HG03025 (cell line): Measurements from ENCODE around the gene KRT35.

Experiments used
- ATAC-seq: cut with Tn5 transposase; IDR thresholded peaks from one replicate; pipeline ENCODE4 v1.9.1; 2021; ENCODE audit warnings: mild to moderate bottlenecking, moderate library complexity; ENCODE audit not compliant: unreplicated experiment, low FRiP score

Gene KRT35

DNA sequence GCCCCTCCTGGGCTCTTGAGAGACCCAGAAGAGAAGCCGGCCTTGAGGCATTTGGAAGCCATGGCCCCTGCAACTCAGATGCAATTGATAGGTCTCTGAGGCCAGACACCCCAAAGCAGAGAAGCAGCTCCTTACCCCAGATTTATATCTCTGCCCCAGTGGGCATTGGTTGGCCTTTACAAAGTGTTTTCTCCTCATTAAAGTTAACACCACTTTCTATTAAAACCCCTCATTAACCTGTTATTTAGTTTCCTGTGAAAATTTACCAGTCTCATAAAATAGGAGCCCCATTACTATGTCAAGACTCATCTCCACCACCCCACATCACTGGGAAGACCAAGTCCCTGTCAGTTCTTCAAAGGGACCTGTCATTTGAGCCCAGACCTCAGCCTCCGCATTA is at the start of gene KRT35:
Gene KRT35 (minus strand): TSS at position 116 of the 400 bp plus-strand sequence. CDS start 54 bp downstream, at position 62.
- no peak for ATAC-seq

DNA sequence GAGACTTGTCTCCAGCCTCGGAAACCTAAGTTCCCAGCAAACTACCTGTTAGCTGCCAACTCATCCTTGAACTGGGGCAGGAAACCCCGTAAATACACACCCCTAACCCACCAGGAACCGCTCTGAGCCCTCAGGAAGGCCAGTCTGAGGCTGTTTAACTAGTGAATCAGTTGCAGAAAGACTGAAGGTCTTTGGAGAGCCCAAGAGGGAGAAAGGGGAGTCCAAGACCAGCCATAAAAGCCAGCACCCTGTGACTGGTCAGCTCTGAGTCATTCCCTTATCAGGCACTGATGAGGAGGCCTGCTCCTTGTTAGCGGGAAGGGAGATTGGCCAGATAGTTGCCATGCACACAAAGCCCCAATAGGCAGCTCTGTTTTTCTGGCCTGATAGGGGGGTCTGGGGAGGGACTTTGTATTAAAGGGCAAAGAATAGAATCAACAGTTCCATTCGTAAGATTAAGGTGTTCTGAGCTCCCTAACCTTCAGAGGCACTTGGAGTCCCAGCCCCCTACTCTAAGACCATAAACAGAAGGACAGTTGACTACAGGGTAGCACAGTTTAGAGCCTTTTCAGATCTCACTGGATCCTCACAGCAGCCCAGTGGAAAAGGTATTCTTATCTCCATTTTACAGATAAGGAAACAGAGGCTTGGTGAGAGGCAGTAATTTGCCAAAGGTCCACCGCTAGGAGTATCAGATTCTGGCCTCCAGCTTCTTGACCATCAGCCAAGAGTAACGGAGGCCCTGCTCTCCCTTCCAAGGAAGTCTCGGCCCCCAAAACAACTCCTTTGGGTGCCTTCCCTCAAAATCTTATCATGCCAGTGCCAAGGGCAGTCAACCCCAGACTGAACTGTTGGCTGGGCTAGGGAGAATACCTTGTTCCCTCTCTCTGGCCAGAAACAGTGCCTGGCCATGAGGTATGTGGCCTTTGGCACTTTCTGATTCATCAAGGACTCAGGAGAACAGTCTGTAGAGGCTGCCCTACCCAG is 49.4 kb upstream of the KRT35 start:
- ATAC-seq: no peak

DNA sequence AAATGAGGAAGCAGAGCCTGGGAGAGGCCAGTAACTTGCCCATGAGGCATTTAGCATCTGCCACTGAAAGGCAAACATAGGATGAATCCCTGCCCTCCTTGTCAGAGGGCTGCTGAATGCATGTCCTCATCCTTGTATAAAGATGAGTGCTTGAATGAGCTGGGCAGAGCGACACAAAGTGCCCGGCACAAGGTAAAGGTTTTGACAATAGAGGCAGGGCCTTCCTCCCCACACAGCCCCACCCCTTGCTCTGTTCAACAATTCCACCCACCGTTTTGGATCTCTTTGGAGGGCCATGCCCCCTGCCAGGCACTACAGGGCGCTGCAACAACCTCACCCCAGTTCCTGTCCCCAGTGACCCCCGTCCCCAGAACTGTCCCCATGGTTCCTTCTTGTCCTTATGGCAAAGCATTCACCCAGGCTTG is 48.6 kb upstream of the KRT35 start:
- ATAC-seq: no peak

DNA sequence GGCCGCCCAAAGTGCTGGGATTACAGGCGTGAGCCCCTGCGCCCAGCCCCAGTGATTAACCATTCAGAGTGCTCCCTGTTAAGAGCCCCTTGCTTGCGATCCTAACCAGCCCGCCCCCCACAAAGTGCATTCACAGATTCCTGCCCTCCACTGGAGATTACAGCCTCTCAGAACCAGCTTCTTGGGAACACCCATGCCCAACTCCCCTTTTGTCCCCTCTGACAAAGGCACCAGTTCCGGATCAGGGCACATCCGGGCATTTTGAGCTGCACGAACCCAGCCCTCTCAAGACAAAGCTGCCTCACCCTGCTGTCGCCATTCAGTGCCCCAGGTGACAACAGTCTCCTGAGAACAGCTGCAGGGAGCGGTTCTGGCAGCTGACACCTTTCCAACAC is 48.0 kb upstream of the KRT35 start:
- no peak for ATAC-seq

DNA sequence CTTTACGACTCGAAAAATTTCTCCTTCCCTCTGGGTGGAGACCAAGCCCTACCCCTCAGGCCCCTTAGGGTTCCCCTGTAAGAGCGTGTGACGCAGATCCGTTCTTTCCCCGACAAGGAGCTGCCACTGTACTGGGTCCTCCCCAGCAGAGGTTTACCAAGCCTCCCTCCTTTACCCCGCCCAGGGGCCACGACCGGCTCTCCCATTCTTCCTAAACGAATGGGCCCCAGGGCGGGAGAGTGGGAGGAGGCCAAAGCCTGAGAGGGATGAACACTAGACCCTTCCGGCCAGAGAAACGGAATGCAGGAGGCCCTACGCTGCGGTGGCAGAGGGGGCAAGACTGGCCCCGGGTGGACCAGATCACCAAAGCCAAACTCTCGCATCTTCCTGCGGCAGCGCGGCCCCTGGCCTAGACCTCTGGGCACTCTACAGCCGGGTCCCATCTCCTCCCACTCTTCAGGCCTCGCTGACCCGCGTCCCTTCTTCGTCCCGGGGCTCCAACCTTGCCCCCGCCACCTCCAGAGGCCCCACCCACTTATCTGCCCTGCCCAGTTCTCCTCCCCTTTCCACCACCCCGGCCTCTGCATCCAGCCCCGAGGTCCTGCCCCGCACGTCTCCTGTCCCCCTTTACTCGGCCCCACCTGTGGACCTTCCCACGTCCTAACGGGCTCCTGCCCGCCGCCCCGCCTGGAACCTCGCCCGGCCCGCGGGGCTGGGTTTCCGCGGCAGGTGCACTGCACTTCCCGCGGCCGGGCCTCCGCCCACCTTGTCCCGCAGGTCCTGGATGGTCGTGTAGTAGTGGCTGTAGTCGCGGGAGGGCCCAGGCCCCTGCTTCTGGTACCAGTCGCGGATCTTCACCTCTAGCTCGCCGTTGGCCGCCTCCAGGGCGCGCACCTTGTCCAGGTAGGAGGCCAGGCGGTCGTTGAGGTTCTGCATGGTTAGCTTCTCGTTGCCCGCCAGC is 46.4 kb upstream of the KRT35 start:
- no peak for ATAC-seq

DNA sequence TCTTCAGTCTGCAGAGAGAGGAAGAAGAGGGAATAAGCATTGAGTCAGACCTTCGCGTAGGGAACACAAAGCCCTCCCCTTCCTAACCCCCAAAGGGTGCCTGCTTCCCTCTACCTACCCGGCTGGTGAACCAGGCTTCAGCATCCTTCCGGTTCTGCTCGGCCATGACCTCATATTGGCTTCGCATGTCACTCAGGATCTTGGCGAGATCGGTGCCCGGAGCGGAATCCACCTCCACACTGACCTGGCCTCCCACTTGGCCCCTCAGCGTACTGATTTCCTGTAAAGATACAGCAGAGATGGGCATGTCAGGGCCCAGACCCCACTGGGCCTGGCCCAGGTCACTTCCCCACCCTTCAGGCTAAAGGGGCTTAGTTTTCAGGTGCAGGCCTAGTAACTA is 43.3 kb upstream of the KRT35 start:
- no peak for ATAC-seq

DNA sequence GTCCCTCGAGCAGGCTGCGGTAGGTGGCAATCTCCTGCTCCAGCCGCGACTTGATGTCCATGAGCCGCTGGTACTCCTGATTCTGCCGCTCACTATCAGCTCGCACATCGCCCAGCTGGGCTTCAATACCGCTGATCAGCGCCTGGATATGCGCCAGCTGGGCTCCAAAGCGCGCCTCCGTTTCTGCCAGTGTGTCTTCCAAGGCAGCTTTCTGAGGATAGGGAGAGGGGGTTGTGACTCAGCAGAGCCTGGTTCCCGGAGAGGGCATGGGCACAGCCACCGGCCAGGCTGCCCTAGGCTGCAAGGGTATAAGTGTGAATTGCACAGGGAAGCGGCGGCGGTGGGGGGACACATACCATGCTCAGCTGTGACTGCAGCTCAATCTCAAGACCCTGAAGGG is 42.8 kb upstream of the KRT35 start:
- no peak for ATAC-seq

DNA sequence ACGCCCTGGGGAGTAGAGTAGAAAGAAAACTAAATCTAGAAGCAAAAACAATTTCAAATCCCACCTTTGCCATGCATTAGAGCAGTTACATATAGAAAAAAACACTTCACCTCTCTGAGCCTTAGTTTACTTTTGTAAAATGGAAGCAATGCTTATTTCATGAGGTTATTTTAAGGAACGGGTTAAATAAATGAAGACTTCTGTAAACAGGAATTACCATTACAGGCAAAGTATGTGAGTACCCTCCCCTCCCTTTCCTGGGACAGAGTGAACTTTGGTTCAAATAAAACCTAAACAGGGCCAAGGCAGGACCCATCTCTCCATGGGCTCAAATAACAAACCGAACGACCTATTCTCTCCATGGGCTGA is 42.3 kb upstream of the KRT35 start:
- ATAC-seq: no peak

DNA sequence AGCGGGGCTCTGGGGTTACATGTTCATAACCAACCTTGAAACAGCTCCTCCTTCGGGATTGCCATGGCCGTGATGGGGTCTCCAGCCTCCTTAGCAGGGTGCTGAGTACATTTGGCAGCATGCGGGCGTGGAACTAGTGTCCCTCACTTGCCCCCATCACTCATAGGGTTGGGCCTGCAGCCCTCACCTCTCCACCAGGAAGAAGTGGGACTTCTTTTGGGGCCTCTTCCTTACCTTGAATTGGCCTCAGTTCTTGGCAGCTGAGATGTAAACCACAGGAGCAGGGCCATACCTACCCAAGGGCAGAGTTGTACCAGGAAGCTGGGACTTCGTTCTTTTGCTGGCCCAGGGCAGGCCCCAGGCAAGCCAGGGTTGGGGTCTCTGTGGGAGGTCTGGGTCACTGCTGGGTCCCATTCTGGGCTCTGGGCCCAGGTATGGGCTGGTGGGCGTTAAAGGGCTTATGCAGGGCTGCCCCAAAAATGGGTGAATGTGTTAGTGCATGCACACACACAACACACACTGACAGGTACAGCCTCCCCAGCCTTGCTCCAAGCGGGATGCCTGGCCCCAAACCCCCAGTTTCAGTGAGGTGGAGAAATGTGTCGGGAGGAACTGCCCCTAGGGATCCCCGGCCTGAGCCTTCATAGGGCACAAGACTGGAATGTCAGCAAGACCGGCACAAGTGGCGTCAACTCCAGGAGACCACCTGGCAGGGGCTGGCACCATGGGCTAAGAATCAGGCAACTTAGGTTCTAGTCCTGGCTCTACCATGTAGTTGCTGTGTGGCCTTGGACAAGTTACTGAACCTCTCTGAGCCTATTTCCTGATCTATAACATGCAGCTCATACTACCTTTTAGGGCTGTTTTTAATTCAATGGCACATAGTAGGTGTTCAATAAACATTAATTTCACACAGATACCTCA is 41.6 kb upstream of the KRT35 start:
- ATAC-seq: no peak

DNA sequence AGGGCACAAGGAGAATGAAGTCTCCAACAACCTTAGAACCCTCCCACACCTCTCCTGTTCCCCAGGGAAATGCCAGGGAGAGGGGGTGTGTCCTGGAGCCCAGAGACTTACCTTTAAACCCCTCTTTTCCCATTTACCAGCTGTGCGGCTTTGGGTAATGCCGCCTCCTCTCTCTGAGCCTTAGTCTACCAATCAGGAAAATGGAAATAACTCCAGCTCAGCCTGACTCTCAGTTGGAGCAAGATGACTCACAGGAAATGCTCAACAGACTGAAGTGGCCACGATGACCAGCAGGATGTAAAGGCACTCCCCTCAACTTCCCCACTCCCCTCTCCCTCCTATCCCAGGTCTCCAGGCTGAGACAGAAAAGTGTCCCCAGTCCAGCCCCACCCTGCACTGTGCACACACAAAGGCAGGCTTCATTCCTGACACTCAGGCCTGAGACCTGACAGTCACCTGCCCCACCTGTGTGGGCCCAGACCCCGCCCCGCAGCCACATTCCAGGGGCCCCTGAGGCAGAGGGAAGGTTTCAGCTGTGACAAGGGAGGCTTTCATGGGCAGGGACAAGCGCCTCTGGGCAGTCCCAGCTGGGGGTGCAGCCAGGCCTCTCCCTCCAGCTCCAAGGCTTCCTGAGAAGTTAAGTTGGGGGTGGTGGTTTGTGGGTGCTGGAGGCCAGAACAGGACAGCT is 40.8 kb upstream of the KRT35 start:
- ATAC-seq: no peak

DNA sequence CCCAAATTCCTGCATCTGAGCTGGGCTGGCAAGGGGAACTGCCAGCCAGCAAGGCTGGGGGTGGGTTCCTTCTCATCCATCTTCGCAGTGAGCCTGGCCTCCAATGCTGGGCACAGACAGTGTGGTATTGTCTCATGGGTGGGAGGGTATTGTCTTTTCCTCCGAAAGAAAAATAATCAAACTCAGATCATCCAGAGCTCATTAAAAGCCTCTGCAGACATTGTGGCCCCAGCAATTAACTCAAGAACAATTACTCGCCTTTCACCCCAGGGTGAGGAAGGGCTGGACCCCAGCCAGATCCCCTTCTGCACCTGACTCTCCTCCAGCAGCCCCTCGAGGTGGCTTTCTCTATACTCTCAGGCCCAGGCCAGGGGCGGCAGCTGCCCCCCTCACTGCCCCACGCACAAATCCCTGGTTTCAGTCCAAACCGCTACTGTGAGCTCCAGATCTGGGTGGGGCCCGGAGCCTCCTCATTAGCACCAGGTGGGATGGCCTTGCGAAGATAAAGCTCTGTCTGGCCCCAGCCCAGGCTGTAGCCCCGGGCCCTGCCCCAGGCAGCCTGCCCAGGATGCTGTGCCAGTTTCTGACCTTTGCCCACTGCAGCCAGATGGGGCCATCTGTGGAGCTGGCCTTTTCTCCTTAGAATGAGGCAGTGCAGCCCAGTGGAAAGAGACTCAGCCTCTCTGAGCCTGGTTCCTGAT is 40.0 kb upstream of the KRT35 start:
- ATAC-seq: no peak

DNA sequence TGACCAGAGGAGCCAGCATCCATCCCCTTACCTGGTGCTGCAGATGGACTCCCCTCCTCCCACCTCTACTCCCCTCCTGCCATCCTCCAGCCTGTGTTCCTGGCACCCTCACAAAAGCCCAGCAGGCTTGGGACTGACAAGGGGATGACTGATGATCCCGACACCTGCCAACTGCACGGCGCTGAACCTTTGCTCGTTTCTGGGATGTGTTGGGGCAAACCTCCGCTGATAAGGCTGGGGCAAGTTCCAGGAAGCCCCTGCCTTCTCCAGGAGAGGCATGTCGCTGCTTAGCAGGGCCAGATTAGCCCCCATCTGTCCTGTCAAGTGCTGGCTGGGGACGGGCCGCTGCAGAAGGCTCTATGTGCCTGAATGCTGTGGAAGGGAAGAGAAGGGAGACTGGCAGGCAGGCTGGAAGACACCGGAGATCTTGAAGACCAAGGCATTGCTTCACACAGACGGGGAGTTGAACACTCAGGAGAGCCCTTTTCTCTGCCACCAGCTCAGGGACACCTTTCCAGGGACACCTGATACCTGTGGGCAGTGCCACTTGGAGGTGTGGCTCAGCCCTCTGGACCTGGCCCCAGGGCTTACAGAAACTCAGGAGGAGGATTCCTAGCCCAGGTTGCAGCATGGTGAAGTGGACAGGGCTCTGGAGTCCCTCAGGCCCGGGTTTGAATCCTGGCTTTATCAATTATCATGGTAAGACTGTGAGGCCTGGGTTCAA is 38.7 kb upstream of the KRT35 start:
- ATAC-seq: no peak

DNA sequence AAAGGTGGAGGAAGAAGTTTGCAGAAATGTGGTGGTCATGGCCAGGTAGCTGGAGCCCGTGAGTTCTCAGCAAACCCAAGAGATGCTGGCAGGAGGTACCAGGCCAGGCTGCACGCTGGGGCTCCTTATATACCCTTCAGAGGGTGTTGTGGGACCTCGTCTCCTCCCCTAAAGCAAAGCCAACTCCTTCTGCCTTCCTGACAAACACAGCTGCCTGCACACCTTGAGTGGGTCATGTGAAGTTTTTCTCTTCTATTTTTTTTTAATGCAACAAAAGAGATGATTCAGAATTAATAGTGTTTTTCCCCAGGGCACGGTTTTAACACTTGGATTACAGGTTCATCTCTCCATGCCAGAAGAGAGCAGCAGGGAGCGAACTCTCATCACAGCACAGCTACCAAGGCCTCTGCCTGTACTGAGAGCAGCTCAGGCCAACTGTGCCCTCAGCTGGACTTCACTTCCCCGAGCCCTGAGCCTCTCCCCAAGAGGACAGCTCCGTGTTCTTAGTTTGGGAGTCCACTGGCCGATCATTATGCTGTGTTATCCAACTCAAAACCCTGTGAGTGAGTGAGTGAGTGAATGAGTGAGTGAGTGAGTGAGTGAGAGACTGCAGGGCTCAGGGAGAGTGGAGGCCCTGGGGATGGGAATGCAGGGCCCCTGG is 38.0 kb upstream of the KRT35 start, which contains the start of gene KRT15:
Gene KRT15 (minus strand): TSS at position 102 of the 661 bp plus-strand sequence. CDS start 63 bp downstream, at position 39.
- no peak for ATAC-seq

DNA sequence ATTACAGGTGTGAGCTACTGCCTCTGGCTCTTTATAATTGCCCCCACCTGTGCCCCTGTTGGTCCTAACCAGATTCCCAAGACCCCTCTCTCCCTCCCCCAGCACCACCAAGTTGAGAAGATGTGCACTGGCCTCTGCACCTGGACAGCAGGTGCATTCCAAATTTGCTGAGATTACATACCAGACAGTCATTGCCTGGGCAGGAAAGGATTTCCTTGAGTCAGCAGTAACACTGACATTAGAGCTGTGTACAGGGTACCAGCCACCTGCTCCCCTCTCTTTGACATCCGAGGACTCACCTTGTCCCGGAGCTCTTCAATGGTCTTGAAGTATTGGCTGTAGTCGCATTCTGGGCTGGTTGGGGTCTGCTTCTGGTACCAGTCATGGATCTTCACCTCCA is 37.1 kb upstream of the KRT35 start:
- ATAC-seq: no peak

DNA sequence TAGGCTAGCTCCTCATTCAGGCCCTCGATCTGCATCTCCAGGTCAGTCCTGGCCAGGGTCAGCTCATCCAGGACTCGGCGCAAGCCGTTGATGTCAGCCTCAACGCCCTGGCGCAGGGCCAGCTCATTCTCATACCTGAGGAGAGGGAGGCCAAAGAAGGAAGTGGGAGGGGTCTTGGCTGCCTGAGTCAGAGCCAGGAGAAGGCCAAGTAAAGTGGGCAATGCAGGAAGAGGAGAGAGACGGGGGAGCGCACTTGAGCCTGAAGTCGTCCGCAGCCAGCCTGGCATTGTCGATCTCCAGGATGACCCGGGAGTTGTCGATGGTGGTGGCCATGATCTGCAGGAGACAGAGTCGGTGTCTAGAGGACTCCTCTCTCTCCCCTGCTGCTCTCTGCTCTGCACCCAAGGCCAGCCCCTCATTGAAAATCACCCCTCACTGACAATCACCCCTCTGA is 35.9 kb upstream of the KRT35 start:
- no peak for ATAC-seq

DNA sequence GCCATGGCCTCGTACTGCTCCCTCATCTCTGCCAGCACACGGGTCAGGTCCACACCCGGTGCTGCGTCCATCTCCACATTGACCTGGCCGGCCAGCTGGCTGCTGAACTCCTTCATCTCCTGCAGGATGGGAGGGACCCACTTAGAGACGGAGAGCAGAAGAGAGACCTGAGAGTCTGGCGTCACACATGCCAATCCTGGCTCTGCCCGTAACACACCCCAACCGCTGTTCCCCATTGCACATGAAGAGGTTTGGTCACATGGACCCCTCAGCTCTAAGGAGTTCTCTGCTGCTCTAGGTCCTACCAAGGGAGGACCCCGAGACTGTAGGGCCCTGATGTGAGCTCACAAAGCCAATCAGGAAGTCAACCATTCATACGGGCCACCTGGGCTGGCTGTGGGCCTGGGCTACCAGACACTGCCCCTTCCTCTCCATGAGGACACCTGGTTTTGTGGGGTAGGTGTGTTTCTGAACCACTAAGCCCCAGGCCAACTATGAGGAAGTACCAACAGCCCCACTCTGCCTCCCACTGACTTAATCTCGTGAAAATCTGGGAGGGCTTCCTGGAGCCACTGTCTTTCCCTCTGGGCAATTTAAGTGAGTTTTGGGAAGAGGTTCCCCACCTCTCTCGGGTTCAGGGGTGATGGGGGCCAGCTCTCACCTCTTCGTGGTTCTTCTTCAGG is 35.3 kb upstream of the KRT35 start:
- ATAC-seq: no peak

DNA sequence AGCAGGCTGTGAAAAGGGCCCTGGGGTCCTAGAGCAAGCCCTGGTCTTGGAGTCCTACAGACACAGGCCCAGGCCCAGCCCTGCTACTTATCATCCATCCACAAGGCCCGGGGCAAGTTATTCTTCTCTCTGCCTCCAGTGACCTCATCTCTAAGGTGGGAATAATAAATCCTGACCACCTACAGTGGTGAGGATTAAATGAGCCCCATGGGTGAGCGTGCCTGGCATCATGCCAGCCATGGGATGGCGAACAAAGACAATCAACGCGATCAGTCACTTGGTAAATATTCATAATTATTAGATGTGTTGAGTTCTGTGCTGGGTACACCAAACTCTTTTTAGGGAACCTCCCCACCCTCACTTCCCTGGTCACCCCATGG is 32.2 kb upstream of the KRT35 start:
- ATAC-seq: no peak
